ENCODE results near the gene FAAH. TPM values are rescaled to one million over a fixed set of nuclear protein-coding genes. Genes with fewer than 3 reads are reported as not detected.

FAAH gene
- total RNA-seq, 2 donors from 2014 or later = 6.3 to 10.5 TPM

GRCh38 chr1:46450160-46450517, 56.0 kb downstream of the FAAH start:
- no peak overlapping the region for H3K27ac ChIP-seq
- H3K9me3 ChIP-seq = no peaks in the 10 kb centered on the region
- no peak for DNase-seq (ENCODE audit: low spot score)
- H3K27me3 ChIP-seq = peaks cover 4 to 8% of the 10 kb centered on the region in 2 donors
- no peaks in the 10 kb centered on the region for H3K36me3 ChIP-seq
- TF ChIP-seq CTCF (IDR thresholded peaks at IDR 0.05) = no peak
- no peak overlapping the region for H3K4me3 ChIP-seq
- H3K4me1 ChIP-seq = peaks cover 0 to 15% of the 10 kb centered on the region in 2 donors

- H3K4me1 ChIP-seq = peaks cover 0 to 12% of the 10 kb centered on the region in 2 donors
- H3K9me3 ChIP-seq = no peaks in the 10 kb centered on the region
- no peak overlapping the region for H3K4me3 ChIP-seq
- DNase-seq (ENCODE audit: low spot score) = no peak
- H3K27ac ChIP-seq = no peak overlapping the region
- H3K36me3 ChIP-seq = no peaks in the 10 kb centered on the region
- peaks cover 4 to 6% of the 10 kb centered on the region in 2 donors for H3K27me3 ChIP-seq
- TF ChIP-seq CTCF (IDR thresholded peaks at IDR 0.05) = no peak
These were observed 58.1 kb downstream of the FAAH start for GRCh38 chr1:46451948-46452930.

- Histone ChIP-seq H3K27ac (no peak overlapping the region), H3K9me3 (no peaks in the 10 kb centered on the region), H3K4me1 (peaks cover 0 to 7% of the 10 kb centered on the region in 2 donors), H3K27me3 (peaks cover 0 to 4% of the 10 kb centered on the region in 2 donors), H3K4me3 (no peak overlapping the region), H3K36me3 (no peaks in the 10 kb centered on the region)
- no peak for DNase-seq (ENCODE audit: low spot score)
- TF ChIP-seq CTCF (IDR thresholded peaks at IDR 0.05) = no peak
These were observed 58.8 kb downstream of the FAAH start for GRCh38 chr1:46452931-46453325.

GRCh38 chr1:46453449-46453848, 59.3 kb downstream of the FAAH start:
- TF ChIP-seq CTCF (IDR thresholded peaks at IDR 0.05) = no peak
- Histone ChIP-seq H3K27ac (no peak overlapping the region), H3K27me3 (peaks cover 0 to 3% of the 10 kb centered on the region in 2 donors), H3K4me3 (no peak overlapping the region), H3K9me3 (no peaks in the 10 kb centered on the region), H3K4me1 (peaks cover 0 to 3% of the 10 kb centered on the region in 2 donors), H3K36me3 (no peaks in the 10 kb centered on the region)
- no peak for DNase-seq (ENCODE audit: low spot score)

- Histone ChIP-seq H3K4me3 (no peak overlapping the region), H3K4me1 (no peaks in the 10 kb centered on the region), H3K27me3 (no peaks in the 10 kb centered on the region), H3K36me3 (no peaks in the 10 kb centered on the region), H3K27ac (no peak overlapping the region), H3K9me3 (no peaks in the 10 kb centered on the region)
- no peak for TF ChIP-seq CTCF (IDR thresholded peaks at IDR 0.05)
- DNase-seq (ENCODE audit: low spot score) = no peak
These were observed 61.8 kb downstream of the FAAH start for GRCh38 chr1:46455951-46456350.
